ENCODE data around the gene FBXW4. TPM values are rescaled to one million over a fixed set of nuclear protein-coding genes. Genes with fewer than 3 reads are reported as not detected.

Gene FBXW4
- total and polyA plus RNA-seq, 2 of the 8 experiments (the other 6 are each of a cell fraction or from before 2014, with no cell fraction given): 29.0 to 32.8 TPM

- H3K27me3 ChIP-seq (replicated peaks in 1 of 4; ENCODE audit: control insufficient read depth in 3 of 4, extremely low read depth in 1 of 4, insufficient read depth in 3 of 4, low read length in 3 of 4): no peaks in the 10 kb centered on the region
- no peak overlapping the region for H3K14ac ChIP-seq (ENCODE audit: insufficient read length)
- FAIRE-seq: no peak
- no peak overlapping the region for H2AK5ac ChIP-seq (ENCODE audit: low read depth, low read length)
- no peak for DNase-seq (ENCODE audit: low read depth in 1 of 2, low spot score in 2 of 2)
- H4K20me1 ChIP-seq (replicated peaks in 1 of 2; ENCODE audit: control insufficient read depth in 1 of 2, insufficient read depth in 2 of 2, low read length in 2 of 2): no peaks in the 10 kb centered on the region
- H3K18ac ChIP-seq (ENCODE audit: extremely low read depth, low read length): no peak overlapping the region
- peak overlapping the region; percentile 83 to 96 (median 88); a peak in 7 of 8 replicates for H3K4me3 ChIP-seq (ENCODE audit: extremely low read depth in 1 of 4, insufficient read depth in 2 of 4, low read depth in 3 of 4, low read length in 4 of 4)
- H3K36me3 ChIP-seq (ENCODE audit: control insufficient read depth in 2 of 4, insufficient read depth in 4 of 4, low read length in 3 of 4): peaks cover 0 to 9% (median 0%) of the 10 kb centered on the region in 4 experiments; a peak in 2 of 8 replicates
- ChIA-PET CTCF (ENCODE audit: partially characterized antibody) (interaction anchor here (0.6 to 5.7 kb wide), 8 partner anchors 13 to 953 kb away, joined by 3 to 30 read pairs (median 4); partner anchors contain the start of gene NPM3), POLR2A (ENCODE audit: partially characterized antibody) (interaction anchor here (0.5 to 5.2 kb wide), 3 partner anchors 12 to 1579 kb away, joined by 3 to 42 read pairs (median 3); no protein-coding TSS in a partner anchor)
- no peak overlapping the region for H4K8ac ChIP-seq (ENCODE audit: extremely low read depth, insufficient read depth, low read length)
- H3K79me2 ChIP-seq (ENCODE audit: control insufficient read depth in 1 of 2, insufficient read depth in 2 of 2, low read length in 2 of 2): peaks cover 0 to 8% of the 10 kb centered on the region in 2 experiments; a peak in 1 of 4 replicates
- H3K23ac ChIP-seq (ENCODE audit: insufficient read length): no peak overlapping the region
- no peak overlapping the region for H2BK15ac ChIP-seq (ENCODE audit: low read length)
- H4K5ac ChIP-seq (ENCODE audit: insufficient read length, low read depth, low read length): no peak overlapping the region
- H3K4me2 ChIP-seq (ENCODE audit: insufficient read depth in 1 of 2, low read depth in 2 of 2, low read length in 2 of 2): peak overlapping the region; percentile 81 to 94
- H3K23me2 ChIP-seq (ENCODE audit: low read depth, low read length): peaks cover 8% of the 10 kb centered on the region
- H3K4ac ChIP-seq (replicated peaks; ENCODE audit: insufficient read length, low read depth, low read length): no peak overlapping the region
- H2AFZ ChIP-seq (ENCODE audit: low read length): no peak overlapping the region
- H3K79me1 ChIP-seq (ENCODE audit: low read depth, low read length): no peaks in the 10 kb centered on the region; the same call in 1 of the 2 replicates
- H3K9ac ChIP-seq (replicated peaks in 1 of 4; ENCODE audit: extremely low read depth in 1 of 4, low read depth in 3 of 4, low read length in 3 of 4): no peak overlapping the region
- H3K9me3 ChIP-seq (ENCODE audit: insufficient read depth in 2 of 2, low read depth in 1 of 2, low read length in 1 of 2): no peaks in the 10 kb centered on the region
- TF ChIP-seq EP300 (IDR thresholded peaks at IDR 0.05; ENCODE audit: borderline replicate concordance in 1 of 2, low read depth in 2 of 2, low read length in 2 of 2): no peak
- TF ChIP-seq RFX5 (IDR thresholded peaks at IDR 0.05; ENCODE audit: borderline replicate concordance, low read depth, low read length): peak; percentile 72; the same call in 1 of the 2 replicates
- 77% methylated on average over 5 of the region's 5 CpGs; no CpG with 5 or more reads in 1 of the 2 experiments for WGBS, 2 experiments (ENCODE audit: extremely low coverage in 1 of 2, insufficient coverage in 1 of 2, insufficient read length in 1 of 2, insufficient replicate concordance in 2 of 2, low coverage in 1 of 2, low lambda C conversion rate in 2 of 2, missing lambda C conversion rate in 1 of 2)
- H2BK120ac ChIP-seq (replicated peaks; ENCODE audit: low read depth, low read length): no peak overlapping the region
- H2BK20ac ChIP-seq (ENCODE audit: low read length): no peak overlapping the region
- no peak overlapping the region for H4K91ac ChIP-seq (replicated peaks; ENCODE audit: insufficient read length, low read length)
- no peak overlapping the region for H3K56ac ChIP-seq (replicated peaks; ENCODE audit: insufficient read length, low read depth, low read length)
- H3K27ac ChIP-seq (ENCODE audit: low read depth, low read length): no peak overlapping the region
- H2BK5ac ChIP-seq (ENCODE audit: low read depth, low read length): no peak overlapping the region
- no peak overlapping the region for H2BK12ac ChIP-seq (ENCODE audit: low read depth, low read length)
- H3K4me1 ChIP-seq (replicated peaks in 1 of 4; ENCODE audit: control insufficient read depth in 3 of 4, insufficient read depth in 4 of 4, low read length in 3 of 4): peaks cover 0 to 4% (median 4%) of the 10 kb centered on the region in 4 experiments; a peak in 6 of 7 replicates
Measured at GRCh38 chr10:101588879-101589278, 106.1 kb downstream of the FBXW4 start.

All from H1 (cell line).